K562 (cell line): ENCODE measurements around the gene SUMO3. TPM values are rescaled to one million over a fixed set of nuclear protein-coding genes. Genes with fewer than 3 reads are reported as not detected.
A peak's percentile ranks its signal among the peaks of the same experiment; 100 is the strongest.

Experiments used
- BRD4 ChIP-seq: fragments of 200-600 bp; sonication (generic); IDR thresholded peaks from 2 replicates; pipeline ENCODE4 v1.6.1; 2017; ENCODE audit warnings: inconsistent platforms
- CAMTA2 ChIP-seq: fragments of 250-450 bp; sonication (Bioruptor Pico); conservative IDR thresholded peaks from 2 replicates; pipeline ENCODE4 v1.5.1; 2022
- CCNT2 ChIP-seq: IDR thresholded peaks from 2 replicates; pipeline ENCODE4 v1.6.1; 2011; ENCODE audit warnings: borderline replicate concordance, low read depth, mild to moderate bottlenecking, moderate library complexity, mixed read lengths, low read length; ENCODE audit not compliant: insufficient read length; ENCODE audit errors: extremely low read depth
- CREB5 ChIP-seq: fragments of 250-450 bp; sonication (Bioruptor Pico); IDR thresholded peaks from 2 replicates; pipeline ENCODE4 v1.5.0; 2020; ENCODE audit warnings: mild to moderate bottlenecking
- CTBP1 ChIP-seq: fragments of 450-650 bp; IDR thresholded peaks from 2 replicates; pipeline ENCODE4 v1.6.1; 2016; ENCODE audit warnings: borderline replicate concordance
- DDX20 ChIP-seq: fragments of 450-650 bp; IDR thresholded peaks from 2 replicates; pipeline ENCODE4 v1.6.1; 2016; ENCODE audit warnings: missing genetic modification characterization, low read depth, mild to moderate bottlenecking, missing compliant biosample characterization, moderate library complexity
- EP300 ChIP-seq: IDR thresholded peaks from 2 replicates; pipeline ENCODE4 v1.6.1; 2012; ENCODE audit warnings: low read length, improper control_type of control experiment
- PHF21A ChIP-seq: fragments of 450-650 bp; IDR thresholded peaks from 2 replicates; pipeline ENCODE4 v1.6.1; 2017; ENCODE audit warnings: low read depth, borderline replicate concordance
- PPARD ChIP-seq: fragments of 250-450 bp; sonication (Bioruptor Pico); IDR thresholded peaks from 2 replicates; pipeline ENCODE4 v1.8.0; 2022; ENCODE audit warnings: inconsistent platforms, mild to moderate bottlenecking, moderate library complexity
- RBM14 ChIP-seq: fragments of 200-400 bp; formaldehyde crosslinking; IDR thresholded peaks from 2 replicates; pipeline ENCODE4 v1.6.1; 2018; ENCODE audit warnings: low read depth, mild to moderate bottlenecking, low read length, moderate library complexity, borderline replicate concordance; ENCODE audit not compliant: insufficient read depth
- TARDBP ChIP-seq: fragments of 450-650 bp; IDR thresholded peaks from 2 replicates; pipeline ENCODE4 v1.6.1; 2016
- THAP12 ChIP-seq: fragments of 250-450 bp; sonication (Bioruptor Pico); IDR thresholded peaks from 2 replicates; pipeline ENCODE4 v1.9.0; 2021; ENCODE audit warnings: mild to moderate bottlenecking, inconsistent platforms
- UBTF ChIP-seq, 2 experiments: IDR thresholded peaks; 2 replicates each; pipeline ENCODE4 v1.6.1; 2012; ENCODE audit warnings: improper control_type of control experiment in 2 of 2, low read depth in 2 of 2, low read length in 2 of 2, borderline replicate concordance in 1 of 2
- USF1 ChIP-seq: sonication (generic); formaldehyde crosslinking; IDR thresholded peaks from 2 replicates; pipeline ENCODE4 v1.9.0; 2022; ENCODE audit warnings: mild to moderate bottlenecking, missing genetic modification reagents
- ZBTB17 ChIP-seq: fragments of 450-650 bp; formaldehyde crosslinking; IDR thresholded peaks from 2 replicates; pipeline ENCODE4 v1.4.0; 2020; ENCODE audit warnings: mild to moderate bottlenecking
- ZNF121 ChIP-seq: sonication (generic); formaldehyde crosslinking; conservative IDR thresholded peaks from 2 replicates; pipeline ENCODE4 v1.8.0; 2022; ENCODE audit warnings: missing genetic modification reagents
- ZNF449 ChIP-seq: fragments of 250-450 bp; sonication (Bioruptor Pico); IDR thresholded peaks from 2 replicates; pipeline ENCODE4 v1.8.0; 2022; ENCODE audit warnings: moderate library complexity, mild to moderate bottlenecking, inconsistent platforms
- ZNF766 ChIP-seq: fragments of 200-800 bp; sonication (Bioruptor generic); conservative IDR thresholded peaks from 2 replicates; pipeline ENCODE4 v1.6.1; 2016; ENCODE audit warnings: missing genetic modification characterization, missing compliant biosample characterization
- polyA plus RNA-seq, 8 experiments: library from polyadenylated mRNA; depleted of rRNA in 4 of 8; stranded (reverse) in 5 of 8; unstranded in 3 of 8; fragments of >200 nt; fragmentation: Nextera tagmentation in 2 of 8; fragmentation: Illumina TruSeq in 1 of 8; extraction: Ambion mirVana in 2 of 8; extraction: Trizol in 1 of 8; gene quantifications; 2 replicates each; pipeline versions ENCODE4 v1.2.1 to v1.2.3, GENCODE V29; 2011 to 2014; ENCODE audit warnings: inconsistent platforms in 1 of 8, missing spikeins in 1 of 8
- total RNA-seq, 7 experiments: library from RNA; depleted of rRNA in 6 of 7; stranded (reverse); fragments of >200 nt in 6 of 7; fragmentation: Illumina TruSeq in 2 of 7; extraction: Trizol in 2 of 7; gene quantifications; 2 replicates each; pipeline versions ENCODE4 v1.2.1 to v1.2.3, GENCODE V29; 2011 to 2021; ENCODE audit warnings: low replicate concordance in 1 of 7

Gene SUMO3
- total and polyA plus RNA-seq, 9 of the 15 experiments (the other 6 are each of a cell fraction or from before 2014, with no cell fraction given): 13.9 to 143 (median 113) TPM

- TF ChIP-seq CREB5 (CRISPR knock-in tag): no peak
- peak; percentile 86 for TF ChIP-seq ZBTB17 (CRISPR knock-in tag)
- peak; percentile 84 for TF ChIP-seq USF1
- 0 out of 2 replicates have a peak, but pooled peaks have one; percentile 61 for TF ChIP-seq CAMTA2
- peak; percentile 12 for TF ChIP-seq CCNT2
- TF ChIP-seq UBTF (IDR thresholded peaks at IDR 0.05; ENCODE audit: borderline replicate concordance in 1 of 2, low read depth in 2 of 2, low read length in 2 of 2): peak; percentile 58 to 66; a peak in 2 of 4 replicates
- peak; percentile 98 for TF ChIP-seq THAP12 (CRISPR knock-in tag)
- TF ChIP-seq DDX20 (tag): no peak
- TF ChIP-seq TARDBP: peak; percentile 65
- peak; percentile 64; the same call in 1 of the 2 replicates for TF ChIP-seq PHF21A
- peak; percentile 100 for TF ChIP-seq ZNF766 (CRISPR knock-in tag)
- TF ChIP-seq CTBP1: peak; percentile 97
- TF ChIP-seq BRD4: peak; percentile 46; the same call in 1 of the 2 replicates
- peak; percentile 64; the same call in 1 of the 2 replicates for TF ChIP-seq PPARD (CRISPR knock-in tag)
- peak; percentile 93; the same call in 1 of the 2 replicates for TF ChIP-seq RBM14
- peak; percentile 91 for TF ChIP-seq ZNF449
- TF ChIP-seq ZNF121 (CRISPR knock-in tag): no peak
- 0 out of 2 replicates have a peak, but pooled peaks have one; percentile 47 for TF ChIP-seq EP300
Observed at GRCh38 chr21:44817914-44818639, at the start of gene SUMO3 (continued).
